Stomach (tissue), 9 donors: ENCODE results near the gene VCX3B. TPM values are rescaled to one million over a fixed set of nuclear protein-coding genes. Genes with fewer than 3 reads are reported as not detected.
"Not testable (repeated sequence)": the region's sequence is repeated elsewhere in the genome, so short reads cannot be mapped to it uniquely, and the experiment has no call there.

Experiments used
- DNase-seq, 2 donors: peaks; one replicate each; pipeline versions ENCODE4 v3.0.0 to v3.0.0-alpha.2; 2013 to 2019
- H3K27ac ChIP-seq, 5 donors: fragments of 200-600 bp in 4 of 5; sonication (generic) in 4 of 5; one replicate each; pipeline ENCODE4 v1.5.1; 2013 to 2019; ENCODE audit warnings: mild to moderate bottlenecking in 1 of 5, moderate library complexity in 1 of 5
- H3K27me3 ChIP-seq, 3 donors: fragments of 200-600 bp; sonication (generic); one replicate each; pipeline ENCODE4 v1.5.1; 2017 to 2019; ENCODE audit warnings: mixed run types in 1 of 3
- H3K36me3 ChIP-seq, 4 donors: fragments of 200-600 bp; sonication (generic); 1 replicate in 3 of 4; 2 replicates in 1 of 4; pipeline ENCODE4 v1.5.1; 2016 to 2019
- H3K4me1 ChIP-seq, 4 donors: fragments of 200-600 bp; sonication (generic); one replicate each; pipeline ENCODE4 v1.5.1; 2016 to 2019
- H3K4me3 ChIP-seq, 4 donors: fragments of 200-600 bp; sonication (generic) in 3 of 4; one replicate each; pipeline ENCODE4 v1.5.1; 2016 to 2019; ENCODE audit warnings: mild to moderate bottlenecking in 1 of 4
- H3K9me3 ChIP-seq, 4 donors: fragments of 200-600 bp; sonication (generic); one replicate each; pipeline ENCODE4 v1.5.1; 2016 to 2019
- CTCF ChIP-seq, 7 experiments: fragments of 450-650 bp in 4 of 7; fragments of 200-600 bp in 3 of 7; sonication (generic) in 3 of 7; IDR thresholded peaks; one replicate each; pipeline ENCODE4 v1.5.1; 2016 to 2019; ENCODE audit warnings: antibody characterized with exemption in 7 of 7, control low read depth in 2 of 7, mild to moderate bottlenecking in 1 of 7
- EP300 ChIP-seq: sonication (generic); formaldehyde crosslinking; IDR thresholded peaks from one replicate; pipeline ENCODE4 v1.6.1; 2017; ENCODE audit warnings: antibody characterized with exemption
- POLR2A ChIP-seq, 4 donors: fragments of 450-650 bp; IDR thresholded peaks; one replicate each; pipeline ENCODE4 v1.6.1; 2016; ENCODE audit warnings: antibody characterized with exemption in 4 of 4, control low read depth in 2 of 4, mild to moderate bottlenecking in 1 of 4, moderate library complexity in 1 of 4
- POLR2AphosphoS5 ChIP-seq, 3 donors: sonication (generic); formaldehyde crosslinking; IDR thresholded peaks; one replicate each; pipeline ENCODE4 v1.6.1; 2016; ENCODE audit warnings: antibody characterized with exemption in 3 of 3
- WGBS, 5 donors: extraction: QIAGEN DNeasy Blood & Tissue Kit in 3 of 5; methylation state at CpG; one replicate each; pipeline versions ENCODE4 v1.1.5 to v1.1.7; 2013 to 2018; 5-methylcytosine and 5-hydroxymethylcytosine counted together
- intact Hi-C: fragments of 100-400 bp; cut with DNase I; formaldehyde crosslinking; loops from one replicate; pipeline ENCODE4 v1.15.1; 2023; ENCODE audit warnings: low total_unique reads
- polyA plus RNA-seq, 3 donors: library from polyadenylated mRNA; stranded (reverse); fragments of 200-250 nt; gene quantifications; one replicate each; pipeline ENCODE4 v1.2.3, GENCODE V29; 2013
- total RNA-seq, 5 donors: library from RNA; depleted of rRNA; stranded (reverse); fragments of >200 nt; gene quantifications; one replicate each; pipeline versions ENCODE4 v1.1.0 to v1.2.3, GENCODE V29; 2014 to 2016
- donor health status: healthy with polysubstance abuse.
- donor health status: Bipolar disorder and iron deficiency.
- donor health status: healthy.

VCX3B gene
- total and polyA plus RNA-seq, 8 donors = 0.53 to 2.7 (median 0.75) TPM; not detected in 4

- no peaks in the 10 kb centered on the region for H3K9me3 ChIP-seq
- H3K27ac ChIP-seq = no peak overlapping the region
- H3K36me3 ChIP-seq = no peaks in the 10 kb centered on the region
- no peaks in the 10 kb centered on the region for H3K4me1 ChIP-seq
- H3K27me3 ChIP-seq = no peaks in the 10 kb centered on the region
- intact Hi-C loops = no loop called here
- 71 to 86% (median 83%) methylated on average over 3 of the region's 3 CpGs for WGBS, 5 donors
- H3K4me3 ChIP-seq = no peak overlapping the region
- TF ChIP-seq EP300 (no peak), CTCF (IDR thresholded peaks at IDR 0.05) (no peak), POLR2AphosphoS5 (IDR thresholded peaks at IDR 0.05) (no peak), POLR2A (IDR thresholded peaks at IDR 0.05) (no peak)
- DNase-seq = no peak
These were observed 32.2 kb upstream of the VCX3B start for GRCh38 chrX:8432396-8432795.

- no peaks in the 10 kb centered on the region for H3K4me1 ChIP-seq
- H3K4me3 ChIP-seq = no peak overlapping the region
- DNase-seq = no peak
- H3K36me3 ChIP-seq = no peaks in the 10 kb centered on the region
- H3K9me3 ChIP-seq = no peaks in the 10 kb centered on the region
- intact Hi-C loops = no loop called here
- WGBS, 5 donors = 60 to 76% (median 69%) methylated on average over 3 of the region's 3 CpGs
- no peak overlapping the region for H3K27ac ChIP-seq
- TF ChIP-seq POLR2AphosphoS5 (IDR thresholded peaks at IDR 0.05) (no peak), CTCF (IDR thresholded peaks at IDR 0.05) (no peak), POLR2A (IDR thresholded peaks at IDR 0.05) (no peak), EP300 (no peak)
- no peaks in the 10 kb centered on the region for H3K27me3 ChIP-seq
These were observed 31.2 kb upstream of the VCX3B start for GRCh38 chrX:8433109-8434062.

GRCh38 chrX:8447368-8447767, 17.3 kb upstream of the VCX3B start:
- H3K4me1 ChIP-seq = no peaks in the 10 kb centered on the region
- H3K27ac ChIP-seq = no peak overlapping the region
- H3K27me3 ChIP-seq = no peaks in the 10 kb centered on the region
- intact Hi-C loops = no loop called here
- DNase-seq = no peak
- no peak overlapping the region for H3K4me3 ChIP-seq
- H3K9me3 ChIP-seq = no peaks in the 10 kb centered on the region
- TF ChIP-seq CTCF (IDR thresholded peaks at IDR 0.05) (no peak), POLR2A (IDR thresholded peaks at IDR 0.05) (no peak)
- H3K36me3 ChIP-seq = no peaks in the 10 kb centered on the region
- 56 to 82% (median 78%) methylated on average over 5 of the region's 5 CpGs for WGBS, 5 donors

GRCh38 chrX:8452343-8452742, 12.3 kb upstream of the VCX3B start:
- H3K4me1 ChIP-seq, DNase-seq, H3K36me3 ChIP-seq, H3K27ac ChIP-seq, H3K4me3 ChIP-seq, H3K27me3 ChIP-seq, intact Hi-C loops, H3K9me3 ChIP-seq: not testable (repeated sequence)
- 98 to 100% (median 98%) methylated on average over 1 to 21 of the region's 21 CpGs for WGBS, 5 donors

- H3K9me3 ChIP-seq = peaks cover 0 to 2% (median 0%) of the 10 kb centered on the region in 4 donors
- H3K4me1 ChIP-seq = peaks cover 0 to 4% (median 0%) of the 10 kb centered on the region in 4 donors
- H3K27ac ChIP-seq = no peak overlapping the region
- intact Hi-C loops = no loop called here
- H3K27me3 ChIP-seq = no peaks in the 10 kb centered on the region
- 15 to 63% (median 39%) methylated on average over 3 of the region's 3 CpGs for WGBS, 5 donors
- TF ChIP-seq POLR2A (IDR thresholded peaks at IDR 0.05) = no peak
- no peak for TF ChIP-seq EP300
- TF ChIP-seq POLR2AphosphoS5 (IDR thresholded peaks at IDR 0.05) = no peak
- H3K36me3 ChIP-seq = no peaks in the 10 kb centered on the region
- peak in 1 of 2 donors; percentile 23 for DNase-seq
- no peak overlapping the region for H3K4me3 ChIP-seq
These were observed 11.0 kb upstream of the VCX3B start for GRCh38 chrX:8453611-8454010.
